Embryonic facial prominence (tissue), 1 donor: ENCODE results near the gene ERP27.

Experiments used
- DNase-seq: peaks from one replicate; pipeline ENCODE4 v3.0.0-alpha.2; 2016; ENCODE audit errors: extremely low spot score

ERP27 gene

GRCh38 chr12:14868916-14869506 lies 69.3 kb downstream of the ERP27 start:
- DNase-seq, result no peak
